A673 (cell line): ENCODE results near the gene STX5. TPM values are rescaled to one million over a fixed set of nuclear protein-coding genes. Genes with fewer than 3 reads are reported as not detected.

ENCODE experiments used
- BruUV-seq: library from RNA; stranded (reverse); fragments of 400-500 nt; replicated peaks from 2 replicates; lab custom pipeline; 2021; lab: Mats Ljungman, UMichigan
- CTCF ChIA-PET: fragments of 300-600 bp; sonication (Branson Sonifier 250); formaldehyde crosslinking; loops from one replicate; lab custom pipeline; 2022; ENCODE audit warnings: antibody characterized with exemption; lab: Charles Lee
- POLR2A ChIA-PET: fragments of 300-600 bp; sonication (Branson Sonifier 250); formaldehyde crosslinking; loops from one replicate; lab custom pipeline; 2022; ENCODE audit warnings: antibody characterized with exemption; ENCODE audit not compliant: low non-redundant PET; lab: Charles Lee
- DNase-seq: peaks from one replicate; pipeline ENCODE4 v3.0.0-alpha.2; 2015; ENCODE audit warnings: low spot score
- H3K27ac ChIP-seq: fragments of 200-600 bp; sonication (generic); 2 replicates; pipeline ENCODE4 v1.5.1; 2016; ENCODE audit warnings: mixed run types, low read depth, mild to moderate bottlenecking, mixed read lengths, antibody characterized with exemption, low read length; ENCODE audit not compliant: poor library complexity, severe bottlenecking
- H3K27me3 ChIP-seq: fragments of 200-600 bp; sonication (generic); replicated peaks from 2 replicates; pipeline ENCODE4 v1.6.1; 2017; ENCODE audit warnings: mixed run types, low read depth, mild to moderate bottlenecking, mixed read lengths, antibody characterized with exemption, low read length; ENCODE audit not compliant: insufficient read depth, poor library complexity
- H3K36me3 ChIP-seq: fragments of 200-600 bp; sonication (generic); 2 replicates; pipeline ENCODE4 v1.6.1; 2016; ENCODE audit warnings: mixed run types, mild to moderate bottlenecking, mixed read lengths, antibody characterized with exemption, low read length; ENCODE audit not compliant: insufficient read depth, poor library complexity, severe bottlenecking
- H3K4me1 ChIP-seq: fragments of 200-600 bp; sonication (generic); 2 replicates; pipeline ENCODE4 v1.6.1; 2017; ENCODE audit warnings: mixed run types, mild to moderate bottlenecking, mixed read lengths, antibody characterized with exemption, low read length; ENCODE audit not compliant: insufficient read depth, poor library complexity, severe bottlenecking
- H3K4me3 ChIP-seq: fragments of 200-600 bp; sonication (generic); 2 replicates; pipeline ENCODE4 v1.5.1; 2016; ENCODE audit warnings: low read depth, mixed run types, mild to moderate bottlenecking, mixed read lengths, low read length; ENCODE audit not compliant: poor library complexity, severe bottlenecking
- H3K9me3 ChIP-seq: fragments of 200-600 bp; sonication (generic); 2 replicates; pipeline ENCODE4 v1.6.1; 2016; ENCODE audit warnings: mixed run types, low read depth, mild to moderate bottlenecking, mixed read lengths, antibody characterized with exemption, low read length; ENCODE audit not compliant: poor library complexity, severe bottlenecking
- CTCF ChIP-seq: fragments of 300-800, 200-600 bp; sonication (generic); conservative IDR thresholded peaks from 2 replicates; pipeline ENCODE4 v1.5.1; 2017; ENCODE audit warnings: low read depth, mild to moderate bottlenecking, antibody characterized with exemption, low read length, moderate library complexity, mixed read lengths
- EZH2 ChIP-seq: fragments of 200-600 bp; sonication (generic); IDR thresholded peaks from 2 replicates; pipeline ENCODE4 v1.6.1; 2017; ENCODE audit warnings: borderline replicate concordance, low read depth, mild to moderate bottlenecking, mixed read lengths, antibody characterized with exemption, low read length; ENCODE audit not compliant: poor library complexity, severe bottlenecking
- intact Hi-C: fragments of 100-400 bp; cut with micrococcal nuclease; formaldehyde crosslinking; loops from one replicate; pipeline ENCODE4 v1.10.0; 2022; ENCODE audit not compliant: unreplicated experiment
- total RNA-seq: library from RNA; stranded (reverse); gene quantifications from 2 replicates; pipeline ENCODE4 v1.2.3, GENCODE V29; 2021

The STX5 gene
- total RNA-seq, 1 experiment from 2014 or later, result 29.2 TPM

DNA sequence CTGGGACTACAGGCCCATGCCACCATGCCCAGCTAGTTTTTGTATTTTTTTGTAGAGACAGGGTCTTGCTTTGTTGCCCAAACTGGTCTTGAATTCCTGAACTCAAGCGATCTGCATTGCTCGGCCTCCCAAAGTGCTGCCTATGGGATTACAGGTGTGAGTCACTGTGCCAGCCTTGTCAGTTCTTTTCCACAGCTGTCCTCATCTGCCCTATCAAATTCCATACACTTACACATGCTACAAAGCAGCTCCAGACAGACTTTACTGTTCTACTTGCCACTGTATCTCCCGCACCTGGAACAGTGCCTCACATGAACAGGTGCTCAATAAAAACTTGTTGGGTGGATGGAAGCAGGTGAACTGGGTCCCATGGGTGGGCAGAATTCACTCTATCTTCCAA is 8.2 kb downstream of the STX5 start:
- no peak for TF ChIP-seq CTCF
- TF ChIP-seq EZH2, result no peak
- Histone ChIP-seq H3K27me3 (no peaks in the 10 kb centered on the region), H3K4me1 (no peaks in the 10 kb centered on the region), H3K9me3 (no peaks in the 10 kb centered on the region), H3K36me3 (peaks cover 58% of the 10 kb centered on the region), H3K4me3 (no peak overlapping the region), H3K27ac (no peak overlapping the region)
- POLR2A ChIA-PET, result no interaction called here
- CTCF ChIA-PET, result no interaction called here
- BruUV-seq, result no TSS peak
- DNase-seq, result no peak
- intact Hi-C loops, result no loop called here

GRCh38 chr11:62817129-62817528 is 14.7 kb downstream of the STX5 start:
- TF ChIP-seq EZH2 (no peak), CTCF (no peak)
- intact Hi-C loops, result no loop called here
- Histone ChIP-seq H3K9me3 (no peaks in the 10 kb centered on the region), H3K4me3 (no peak overlapping the region), H3K27me3 (no peaks in the 10 kb centered on the region), H3K36me3 (peaks cover 24% of the 10 kb centered on the region), H3K4me1 (no peaks in the 10 kb centered on the region), H3K27ac (no peak overlapping the region)
- no peak for DNase-seq
- ChIA-PET POLR2A (interaction anchor here (0.6 to 0.8 kb wide), 2 partner anchors 15 to 42 kb away, joined by 3 to 10 read pairs; partner anchors contain the start of gene STX5), CTCF (no interaction called here)
- no TSS peak for BruUV-seq

DNA sequence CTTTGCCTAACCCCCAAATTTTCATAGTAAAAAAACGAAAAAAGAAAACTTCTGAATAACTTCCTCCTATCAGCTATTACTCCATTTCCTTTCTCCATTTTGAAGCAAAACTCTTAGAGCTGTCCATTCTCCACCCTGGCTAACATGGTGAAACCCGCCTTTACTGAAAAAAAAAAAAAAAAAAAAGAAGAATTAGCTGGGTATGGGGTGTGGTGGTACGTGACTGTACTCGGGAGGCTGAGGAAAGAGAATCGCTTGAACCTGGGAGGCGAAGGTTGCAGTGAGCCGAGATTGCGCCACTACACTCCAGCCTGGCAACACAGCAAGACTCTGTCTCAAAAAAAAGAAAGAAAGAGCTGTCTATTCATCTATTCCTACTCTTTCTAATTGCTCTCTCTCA is 15.3 kb downstream of the STX5 start:
- ChIA-PET CTCF (no interaction called here), POLR2A (interaction anchor here (0.6 to 0.8 kb wide), 2 partner anchors 15 to 41 kb away, joined by 3 to 10 read pairs; partner anchors contain the start of gene STX5)
- H3K27ac ChIP-seq, result no peak overlapping the region
- no peaks in the 10 kb centered on the region for H3K4me1 ChIP-seq
- H3K36me3 ChIP-seq, result peaks cover 24% of the 10 kb centered on the region
- H3K27me3 ChIP-seq, result no peaks in the 10 kb centered on the region
- DNase-seq, result no peak
- no TSS peak for BruUV-seq
- H3K4me3 ChIP-seq, result no peak overlapping the region
- intact Hi-C loops, result no loop called here
- H3K9me3 ChIP-seq, result no peaks in the 10 kb centered on the region
- TF ChIP-seq EZH2 (no peak), CTCF (no peak)
